NCI-H1436 (cell line): ENCODE data around the gene MIR17HG.
"Not testable (repeated sequence)": the region's sequence is repeated elsewhere in the genome, so short reads cannot be mapped to it uniquely, and the experiment has no call there.

Experiments
- DNase-seq: peaks from one replicate; lab custom pipeline; 2025; lab: John Stamatoyannopoulos, UW

Gene MIR17HG

GRCh38 chr13:91347996-91348905 lies 764 bp downstream of the MIR17HG start:
- no peak for DNase-seq

GRCh38 chr13:91348906-91349435 lies 1.5 kb downstream of the MIR17HG start:
- DNase-seq, result peak; percentile 80

GRCh38 chr13:91349992-91350911 lies 2.8 kb downstream of the MIR17HG start:
- no peak for DNase-seq

GRCh38 chr13:91351123-91351522 lies 3.6 kb downstream of the MIR17HG start:
- no peak for DNase-seq

GRCh38 chr13:91351980-91352379 lies 4.5 kb downstream of the MIR17HG start:
- DNase-seq, result no peak

- not testable (repeated sequence) for DNase-seq
Measured at GRCh38 chr13:91352891-91353290, 5.4 kb downstream of the MIR17HG start.

- DNase-seq, result no peak
Measured at GRCh38 chr13:91353494-91353893, 6.0 kb downstream of the MIR17HG start.

GRCh38 chr13:91355099-91355825 lies 7.8 kb downstream of the MIR17HG start:
- DNase-seq, result no peak

- no peak for DNase-seq
Measured at GRCh38 chr13:91355826-91356710, 8.6 kb downstream of the MIR17HG start.

- no peak for DNase-seq
Measured at GRCh38 chr13:91356919-91357612, 9.6 kb downstream of the MIR17HG start.

GRCh38 chr13:91357613-91358386 lies 10.3 kb downstream of the MIR17HG start:
- DNase-seq, result no peak

- no peak for DNase-seq
Measured at GRCh38 chr13:91358387-91358782, 10.9 kb downstream of the MIR17HG start.

GRCh38 chr13:91359111-91359510 lies 11.6 kb downstream of the MIR17HG start:
- DNase-seq, result no peak

GRCh38 chr13:91359631-91360030 lies 12.1 kb downstream of the MIR17HG start:
- DNase-seq, result no peak

- DNase-seq, result no peak
Measured at GRCh38 chr13:91360246-91360751, 12.8 kb downstream of the MIR17HG start.

- no peak for DNase-seq
Measured at GRCh38 chr13:91361755-91362271, 14.3 kb downstream of the MIR17HG start.

- no peak for DNase-seq
Measured at GRCh38 chr13:91362908-91363307, 15.4 kb downstream of the MIR17HG start.

GRCh38 chr13:91368101-91368500 lies 20.6 kb downstream of the MIR17HG start:
- DNase-seq, result no peak
